Stimulated activated CD8-positive, alpha-beta memory T cell treated with anti-CD3 and anti-CD28 coated beads, Interleukin-15, amount 100 ng/mL, for 48 hours (primary cell): ENCODE results near the gene CCDC74A.
"Not testable (repeated sequence)": the region's sequence is repeated elsewhere in the genome, so short reads cannot be mapped to it uniquely, and the experiment has no call there.

Experiments
- DNase-seq, 2 donors: peaks; one replicate each; pipeline ENCODE4 v3.0.0-alpha.2; 2020; ENCODE audit warnings: low read depth in 2 of 2

CCDC74A gene

DNA sequence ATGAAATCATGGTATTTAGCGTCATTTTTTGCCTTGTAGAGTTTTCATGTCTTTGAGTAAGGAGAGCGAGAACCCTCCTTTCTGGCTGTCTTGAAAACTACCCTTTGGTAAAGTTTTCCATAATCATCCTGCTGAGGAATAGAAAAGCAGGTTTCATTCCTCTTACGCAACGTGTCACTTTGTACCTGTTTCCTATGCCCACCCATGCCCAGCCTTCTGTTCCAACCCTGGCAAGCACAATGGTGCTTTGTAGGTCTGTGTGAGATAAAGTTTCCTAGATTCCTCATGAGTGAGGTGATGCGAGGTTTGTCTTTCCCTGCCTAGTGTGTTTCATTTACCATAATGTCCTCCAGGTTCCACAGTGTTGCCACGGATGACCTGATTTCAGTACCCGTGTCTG, 29.3 kb downstream of the CCDC74A start:
- DNase-seq = no peak

DNA sequence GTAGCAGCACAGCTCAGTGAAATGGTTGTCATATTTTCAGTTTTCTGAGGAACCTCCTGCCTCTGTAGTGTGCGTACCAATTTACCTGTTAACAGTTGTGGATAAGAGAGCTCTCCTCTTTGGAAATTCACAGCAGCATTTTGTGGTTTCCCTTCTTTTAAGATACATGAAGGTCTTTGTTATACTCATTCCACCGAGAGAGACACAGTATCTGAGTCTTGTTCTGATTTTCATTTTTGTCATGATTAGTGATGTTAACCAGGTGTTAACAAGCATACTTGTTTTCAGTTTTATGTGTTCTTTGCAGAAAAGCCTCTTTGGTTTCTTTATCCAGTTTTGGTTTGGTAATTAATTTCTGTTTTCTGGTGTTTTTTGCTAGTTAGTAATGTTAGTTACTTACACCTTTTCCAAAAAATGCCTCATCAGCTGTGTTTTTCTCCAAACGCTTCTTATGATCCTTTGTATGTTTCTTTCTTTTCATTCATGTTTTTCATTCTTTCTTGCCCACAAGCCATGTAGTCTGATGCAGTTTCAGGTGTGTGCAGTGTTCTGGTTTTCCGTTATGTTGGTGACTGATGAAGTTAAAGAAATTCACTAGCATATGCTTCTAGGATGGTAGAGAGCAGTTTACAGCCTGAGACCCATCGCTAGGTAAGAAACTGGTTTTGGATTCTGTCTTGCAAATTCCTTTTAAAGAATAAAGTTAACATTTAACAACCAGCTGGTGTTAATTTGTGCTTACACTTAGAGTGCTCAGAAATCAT, 30.1 kb downstream of the CCDC74A start:
- no peak for DNase-seq

DNA sequence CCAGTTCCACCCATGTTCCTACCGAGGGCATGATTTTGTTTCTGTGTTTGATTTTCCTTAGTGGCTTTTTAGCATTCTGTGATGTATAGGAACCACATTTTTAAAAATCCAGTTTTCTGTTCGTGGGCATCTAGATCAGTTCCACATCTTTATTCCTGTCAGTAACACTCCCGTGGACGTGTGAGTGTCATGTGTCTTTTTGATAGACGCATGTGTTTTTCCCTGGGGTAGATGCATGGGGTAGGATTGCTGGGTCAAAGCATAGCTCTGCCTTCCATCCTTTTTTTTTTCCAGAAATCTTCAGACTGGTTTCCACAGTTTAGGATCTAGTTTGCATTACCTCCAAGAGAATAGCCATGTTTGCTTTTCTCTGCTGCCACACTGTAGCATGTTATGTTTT, 38.7 kb downstream of the CCDC74A start:
- DNase-seq = no peak

DNA sequence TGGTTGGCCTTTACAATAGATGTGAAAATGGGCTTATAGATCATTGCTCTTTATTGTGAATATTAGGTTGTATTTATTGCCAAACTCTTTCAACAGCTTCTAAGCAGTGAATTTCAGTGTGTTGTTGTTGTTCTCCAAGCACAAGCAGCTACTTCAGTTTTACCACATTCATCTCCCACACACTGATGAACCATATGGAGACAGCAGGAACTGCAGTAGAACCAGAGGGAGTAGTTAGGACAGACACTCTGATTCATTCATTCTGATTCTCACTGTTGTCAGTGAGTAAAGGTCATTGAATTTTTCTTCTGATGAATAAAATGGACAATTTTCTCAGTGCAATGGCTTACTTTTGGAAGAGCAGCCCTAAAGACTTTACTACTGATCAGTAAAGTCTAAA, 40.2 kb downstream of the CCDC74A start:
- DNase-seq = no peak

DNA sequence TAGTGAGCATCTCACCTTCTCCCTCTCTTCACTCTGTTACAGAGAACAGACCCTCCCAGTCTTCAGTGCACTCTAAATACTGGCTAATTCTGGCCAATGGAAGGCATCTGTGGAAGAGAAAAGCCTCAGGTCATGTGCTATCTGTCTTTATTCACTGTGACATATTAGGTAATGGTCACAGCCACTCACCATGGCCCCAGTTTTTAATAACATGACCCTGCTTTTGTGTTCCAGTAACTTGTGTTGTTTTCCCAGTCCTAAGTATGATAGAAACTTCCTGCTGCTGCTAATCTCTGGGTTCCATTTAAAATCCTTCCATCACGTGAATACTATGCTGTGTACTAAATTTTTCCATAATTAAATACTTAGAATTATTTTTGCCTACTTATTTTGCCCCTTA, 40.7 kb downstream of the CCDC74A start:
- DNase-seq = not testable (repeated sequence)

DNA sequence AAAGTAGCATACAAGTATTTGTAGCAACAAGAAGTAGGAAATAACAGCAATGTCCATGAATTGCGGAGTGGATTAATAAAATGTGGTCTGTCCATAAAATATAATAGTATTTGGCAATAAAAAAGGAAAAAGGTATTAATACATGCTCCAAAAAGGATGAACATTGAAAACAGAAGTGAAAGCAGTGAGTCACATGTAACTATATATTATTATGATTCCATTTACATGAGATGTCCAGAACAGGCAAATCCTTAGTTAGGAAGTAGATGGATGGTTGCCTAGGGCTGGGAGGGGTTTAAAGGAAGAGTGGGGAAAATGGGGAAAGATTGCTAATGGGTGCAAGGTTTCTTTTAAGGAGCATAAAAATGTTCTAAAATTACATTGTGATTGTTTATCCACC, 44.5 kb downstream of the CCDC74A start:
- no peak for DNase-seq

DNA sequence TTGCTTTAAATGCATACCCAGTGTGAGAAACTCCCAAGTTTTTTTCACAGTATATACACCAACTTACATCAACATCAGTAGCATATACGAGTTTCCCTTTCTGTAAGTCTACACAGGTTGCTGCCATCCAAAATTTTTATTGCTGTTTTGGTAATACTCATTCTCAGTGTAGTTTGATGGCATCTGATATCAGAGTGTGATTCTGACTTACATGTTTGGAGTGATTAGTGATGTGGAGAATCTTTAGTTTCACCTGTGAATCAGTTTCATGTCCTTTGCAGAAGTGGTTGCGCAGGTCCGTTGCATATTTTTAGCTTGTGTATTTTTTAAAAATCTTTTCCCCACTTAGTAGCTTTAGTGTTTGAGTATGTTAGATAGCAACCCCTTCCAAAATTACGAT, 50.1 kb downstream of the CCDC74A start:
- no peak for DNase-seq

DNA sequence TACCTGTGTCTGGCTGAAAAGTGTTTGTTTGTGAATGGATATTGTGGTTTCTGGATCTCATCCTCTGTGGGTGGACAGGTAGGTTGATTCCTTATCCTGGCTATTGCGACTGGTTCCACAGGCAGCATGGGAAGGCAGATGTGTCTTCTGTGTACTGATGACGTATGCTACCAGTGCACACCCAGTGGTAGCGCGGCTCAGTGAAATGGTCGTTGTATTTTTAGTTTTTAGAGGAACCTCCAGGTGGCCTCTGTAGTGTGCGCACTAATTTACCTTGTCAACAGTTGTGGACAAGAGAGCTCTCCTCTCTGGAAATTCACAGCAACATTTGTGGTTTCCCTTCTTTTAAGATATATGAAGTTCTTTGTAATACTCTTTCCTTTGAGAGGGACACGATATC, 52.5 kb downstream of the CCDC74A start:
- no peak for DNase-seq
